Trophoblast cell (in vitro differentiated cells and primary cell): ENCODE results near the gene TNFRSF12A.
A peak's percentile ranks its signal among the peaks of the same experiment; 100 is the strongest.

Experiments used
- DNase-seq, 2 donors: peaks; one replicate each; pipeline ENCODE4 v3.0.0-alpha.2; 2016
- H2AFZ ChIP-seq: 2 replicates; pipeline ENCODE4 v1.6.1; 2013; ENCODE audit warnings: low read length, moderate library complexity, mild to moderate bottlenecking; ENCODE audit not compliant: insufficient read depth, poor library complexity
- H2AK5ac ChIP-seq: 2 replicates; pipeline ENCODE4 v1.6.1; 2013; ENCODE audit warnings: mild to moderate bottlenecking, low read length
- H2BK120ac ChIP-seq: 2 replicates; pipeline ENCODE4 v1.6.1; 2013; ENCODE audit warnings: low read length, mild to moderate bottlenecking, moderate library complexity; ENCODE audit not compliant: insufficient read depth, poor library complexity
- H2BK12ac ChIP-seq: 2 replicates; pipeline ENCODE4 v1.6.1; 2013; ENCODE audit warnings: mild to moderate bottlenecking, low read length, moderate library complexity
- H2BK5ac ChIP-seq: 2 replicates; pipeline ENCODE4 v1.6.1; 2013; ENCODE audit warnings: low read length, low read depth, moderate library complexity, mild to moderate bottlenecking; ENCODE audit not compliant: poor library complexity
- H3K14ac ChIP-seq: 2 replicates; pipeline ENCODE4 v1.6.1; 2013; ENCODE audit warnings: mild to moderate bottlenecking, low read length
- H3K18ac ChIP-seq: 2 replicates; pipeline ENCODE4 v1.6.1; 2013; ENCODE audit warnings: mild to moderate bottlenecking, low read length
- H3K23ac ChIP-seq: 2 replicates; pipeline ENCODE4 v1.6.1; 2013; ENCODE audit warnings: low read length
- H3K27ac ChIP-seq: 2 replicates; pipeline ENCODE4 v1.5.1; 2013; ENCODE audit warnings: low read depth, mild to moderate bottlenecking, inconsistent platforms, low read length, moderate library complexity
- H3K27me3 ChIP-seq: 2 replicates; pipeline ENCODE4 v1.6.1; 2013; ENCODE audit warnings: inconsistent platforms, mild to moderate bottlenecking, low read length, moderate library complexity; ENCODE audit not compliant: insufficient read depth
- H3K36me3 ChIP-seq, 2 experiments: 1 replicate in 1 of 2; 2 replicates in 1 of 2; pipeline ENCODE4 v1.6.1; 2013; ENCODE audit warnings: low read length in 2 of 2, mild to moderate bottlenecking in 2 of 2, moderate library complexity in 1 of 2; ENCODE audit not compliant: insufficient read depth in 2 of 2, control insufficient read depth in 1 of 2
- H3K4ac ChIP-seq: 2 replicates; pipeline ENCODE4 v1.6.1; 2013; ENCODE audit warnings: low read depth, mild to moderate bottlenecking, low read length, moderate library complexity
- H3K4me1 ChIP-seq, 2 experiments: 1 replicate in 1 of 2; 2 replicates in 1 of 2; pipeline ENCODE4 v1.6.1; 2013; ENCODE audit warnings: low read length in 2 of 2, mild to moderate bottlenecking in 2 of 2, moderate library complexity in 1 of 2; ENCODE audit not compliant: insufficient read depth in 2 of 2, control insufficient read depth in 1 of 2
- H3K4me2 ChIP-seq: 2 replicates; pipeline ENCODE4 v1.6.1; 2013; ENCODE audit warnings: inconsistent platforms, mild to moderate bottlenecking, low read length, moderate library complexity
- H3K4me3 ChIP-seq: 2 replicates; pipeline ENCODE4 v1.5.1; 2013; ENCODE audit warnings: mild to moderate bottlenecking, low read depth, low read length, inconsistent platforms
- H3K79me1 ChIP-seq: one replicate; pipeline ENCODE4 v1.6.1; 2013; ENCODE audit warnings: low read length
- H3K79me2 ChIP-seq: 2 replicates; pipeline ENCODE4 v1.6.1; 2013; ENCODE audit warnings: low read length, mild to moderate bottlenecking; ENCODE audit not compliant: control insufficient read depth, insufficient read depth, poor library complexity
- H3K9ac ChIP-seq: 2 replicates; pipeline ENCODE4 v1.6.1; 2013; ENCODE audit warnings: mild to moderate bottlenecking, low read length
- H3K9me3 ChIP-seq: 2 replicates; pipeline ENCODE4 v1.6.1; 2013; ENCODE audit warnings: low read depth, mild to moderate bottlenecking, control low read depth, inconsistent platforms, low read length; ENCODE audit not compliant: insufficient read depth
- H4K12ac ChIP-seq: 2 replicates; pipeline ENCODE4 v1.6.1; 2013; ENCODE audit warnings: low read depth, mild to moderate bottlenecking, low read length, moderate library complexity
- H4K8ac ChIP-seq: 2 replicates; pipeline ENCODE4 v1.6.1; 2013; ENCODE audit warnings: low read depth, mild to moderate bottlenecking, low read length, moderate library complexity
- H4K91ac ChIP-seq: one replicate; pipeline ENCODE4 v1.6.1; 2013; ENCODE audit warnings: low read depth, mild to moderate bottlenecking, low read length, moderate library complexity
- WGBS: extraction: QIAGEN DNeasy Blood & Tissue Kit; methylation state at CpG from one replicate; pipeline ENCODE4 v1.1.7; 2013; ENCODE audit warnings: missing lambda C conversion rate; ENCODE audit not compliant: insufficient read length, insufficient coverage; ENCODE audit errors: extremely low coverage; 5-methylcytosine and 5-hydroxymethylcytosine counted together

Gene TNFRSF12A

GRCh38 chr16:3042376-3042775, 22.2 kb downstream of the TNFRSF12A start:
- Histone ChIP-seq H3K27me3 (peaks cover 27% of the 10 kb centered on the region), H3K27ac (no peak overlapping the region), H3K14ac (no peak overlapping the region), H4K91ac (no peak overlapping the region), H2BK5ac (no peak overlapping the region), H3K4me1 (peaks cover 4 to 9% of the 10 kb centered on the region in 2 experiments), H4K8ac (no peak overlapping the region), H3K36me3 (no peaks in the 10 kb centered on the region), H3K9ac (no peak overlapping the region), H3K18ac (no peak overlapping the region), H4K12ac (no peak overlapping the region), H3K79me1 (peaks cover 1% of the 10 kb centered on the region), H3K9me3 (no peaks in the 10 kb centered on the region), H3K4ac (no peak overlapping the region), H3K23ac (no peak overlapping the region), H2AFZ (no peak overlapping the region), H3K4me2 (no peak overlapping the region), H3K79me2 (no peaks in the 10 kb centered on the region), H3K4me3 (no peak overlapping the region), H2BK120ac (no peak overlapping the region), H2AK5ac (no peak overlapping the region), H2BK12ac (no peak overlapping the region)
- no peak for DNase-seq
- no CpG with 5 or more reads among the region's 3 CpGs for WGBS

DNA sequence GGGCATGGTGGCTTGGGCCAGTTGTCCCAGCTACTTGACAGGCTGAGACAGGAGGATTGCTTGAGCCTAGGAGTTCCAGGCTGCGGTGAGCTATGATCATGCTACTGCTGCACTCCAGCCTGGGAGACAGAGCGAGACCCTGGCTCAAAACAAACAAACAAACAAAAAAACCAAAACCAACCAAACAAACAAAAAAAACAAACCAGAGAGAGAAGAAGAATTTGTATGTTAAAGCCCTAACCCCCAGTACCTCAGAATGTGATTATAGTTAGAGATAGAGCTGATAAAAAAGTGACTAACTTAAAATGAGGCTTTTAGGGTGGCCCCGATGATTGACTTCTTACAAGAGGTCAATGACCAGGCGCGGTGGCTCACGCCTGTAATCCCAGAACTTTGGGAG, 24.5 kb downstream of the TNFRSF12A start:
- no CpG with 5 or more reads among the region's 6 CpGs for WGBS

GRCh38 chr16:3045758-3046640, 25.8 kb downstream of the TNFRSF12A start, which contains the start of gene MMP25:
MMP25 (plus strand) TSS chr16:3046561; CDS start chr16:3046918, 357 bp downstream.
- Histone ChIP-seq H4K12ac (no peak within 1 kb of the TSS), H3K14ac (no peak within 1 kb of the TSS), H3K27me3 (peaks cover 34% of the 10 kb centered on the region), H3K9ac (no peak within 1 kb of the TSS), H3K79me1 (no peaks in the 10 kb centered on the region), H3K4me1 (peaks cover 4 to 9% of the 10 kb centered on the region in 2 experiments), H2AK5ac (no peak within 1 kb of the TSS), H3K4me3 (peak within 1 kb of the TSS; percentile 49), H3K79me2 (no peaks in the 10 kb centered on the region), H3K23ac (no peak within 1 kb of the TSS), H2AFZ (peak within 1 kb of the TSS; percentile 15), H3K4me2 (peak within 1 kb of the TSS; percentile 84), H4K91ac (no peak within 1 kb of the TSS), H3K4ac (no peak within 1 kb of the TSS), H3K36me3 (no peaks in the 10 kb centered on the region), H3K27ac (no peak within 1 kb of the TSS), H3K9me3 (no peaks in the 10 kb centered on the region), H2BK5ac (no peak within 1 kb of the TSS), H4K8ac (no peak within 1 kb of the TSS), H2BK120ac (no peak within 1 kb of the TSS), H2BK12ac (no peak within 1 kb of the TSS), H3K18ac (no peak within 1 kb of the TSS)
- DNase-seq = no peak
- no CpG with 5 or more reads among the region's 86 CpGs for WGBS

More for the DNA sequence above, 24.5 kb downstream of the TNFRSF12A start:
- H3K79me1 ChIP-seq = no peaks in the 10 kb centered on the region
- no peak overlapping the region for H2AFZ ChIP-seq
- H4K8ac ChIP-seq = no peak overlapping the region
- no peak overlapping the region for H3K14ac ChIP-seq
- no peak overlapping the region for H2AK5ac ChIP-seq
- H3K4ac ChIP-seq = no peak overlapping the region
- DNase-seq = no peak
- no peak overlapping the region for H3K27ac ChIP-seq
- H2BK12ac ChIP-seq = no peak overlapping the region
- H3K23ac ChIP-seq = no peak overlapping the region
- H3K9me3 ChIP-seq = no peaks in the 10 kb centered on the region
- no peaks in the 10 kb centered on the region for H3K36me3 ChIP-seq
- H2BK5ac ChIP-seq = no peak overlapping the region
- H3K27me3 ChIP-seq = peaks cover 34% of the 10 kb centered on the region
- no peaks in the 10 kb centered on the region for H3K79me2 ChIP-seq
- H3K4me1 ChIP-seq = peaks cover 4 to 9% of the 10 kb centered on the region in 2 experiments
- H4K91ac ChIP-seq = no peak overlapping the region
- no peak overlapping the region for H2BK120ac ChIP-seq
- no peak overlapping the region for H3K4me3 ChIP-seq
- no peak overlapping the region for H3K18ac ChIP-seq
- H3K9ac ChIP-seq = no peak overlapping the region
- H3K4me2 ChIP-seq = no peak overlapping the region
- H4K12ac ChIP-seq = no peak overlapping the region

DNA sequence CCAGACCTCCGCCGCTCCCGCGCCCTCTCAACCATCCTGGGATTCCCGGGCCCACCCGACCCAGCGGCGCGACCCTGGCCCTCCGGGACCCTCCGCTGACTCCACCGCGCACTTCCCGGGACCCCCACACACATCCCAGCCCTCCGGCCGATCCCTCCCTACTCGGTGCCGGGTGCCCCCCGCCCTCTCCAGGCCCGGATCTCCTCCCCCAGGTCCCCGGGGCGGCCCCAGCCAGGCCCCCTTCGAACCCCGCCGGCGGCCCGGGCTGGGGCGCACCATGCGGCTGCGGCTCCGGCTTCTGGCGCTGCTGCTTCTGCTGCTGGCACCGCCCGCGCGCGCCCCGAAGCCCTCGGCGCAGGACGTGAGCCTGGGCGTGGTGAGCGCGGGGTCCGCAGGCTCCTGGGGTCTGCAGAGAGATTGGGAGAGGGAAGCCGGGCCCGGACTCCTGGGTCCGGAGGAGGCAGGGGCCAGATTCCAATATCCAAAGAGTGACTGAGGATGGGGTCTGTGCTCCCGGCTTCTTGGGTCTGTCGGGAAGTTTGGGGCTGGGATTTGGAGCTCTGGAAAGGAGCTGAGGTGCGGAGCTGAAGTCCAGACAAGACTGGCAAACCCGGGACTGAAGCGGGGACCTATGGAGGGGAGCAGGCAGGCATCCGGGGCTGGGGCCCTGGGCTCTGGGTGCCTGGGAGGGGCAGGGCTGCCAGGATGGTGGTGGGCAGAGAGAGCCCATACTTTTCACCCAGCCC, 26.6 kb downstream of the TNFRSF12A start:
- no peak for DNase-seq
- Histone ChIP-seq H3K79me2 (no peaks in the 10 kb centered on the region), H3K18ac (no peak overlapping the region), H3K4me2 (peak overlapping the region; percentile 84), H3K4me3 (no peak overlapping the region), H3K79me1 (no peaks in the 10 kb centered on the region), H3K9me3 (no peaks in the 10 kb centered on the region), H2BK12ac (no peak overlapping the region), H4K12ac (no peak overlapping the region), H4K8ac (no peak overlapping the region), H3K27me3 (peaks cover 34% of the 10 kb centered on the region), H2AK5ac (no peak overlapping the region), H2BK120ac (no peak overlapping the region), H4K91ac (no peak overlapping the region), H2BK5ac (no peak overlapping the region), H3K27ac (no peak overlapping the region), H3K23ac (no peak overlapping the region), H3K36me3 (no peaks in the 10 kb centered on the region), H3K4me1 (peaks cover 4 to 9% of the 10 kb centered on the region in 2 experiments), H3K9ac (no peak overlapping the region), H3K4ac (no peak overlapping the region), H2AFZ (no peak overlapping the region), H3K14ac (no peak overlapping the region)
- no CpG with 5 or more reads among the region's 54 CpGs for WGBS
